OCI-LY1 (cell line): ENCODE measurements around the gene MRAS.

Source experiments
- CTCF ChIP-seq: fragments of 200-600 bp; sonication (generic), shearing (Covaris generic); IDR thresholded peaks from 2 replicates; pipeline ENCODE4 v1.5.1; 2017; ENCODE audit warnings: mild to moderate bottlenecking, antibody characterized with exemption, low read length, moderate library complexity, mixed read lengths
- EZH2 ChIP-seq: fragments of 200-600 bp; sonication (generic), shearing (Covaris generic); IDR thresholded peaks from 2 replicates; pipeline ENCODE4 v1.8.0; 2017; ENCODE audit warnings: borderline replicate concordance, mixed run types, mild to moderate bottlenecking, antibody characterized with exemption, low read length, moderate library complexity, mixed read lengths

GRCh38 chr3:138325990-138326389 is 22.4 kb upstream of the MRAS start:
- TF ChIP-seq CTCF (no peak), EZH2 (no peak)
